NCI-H2171 (cell line): ENCODE measurements around the gene LRRK1.

Experiments
- DNase-seq: peaks from one replicate; lab custom pipeline; 2025; lab: John Stamatoyannopoulos, UW

Gene LRRK1

GRCh38 chr15:101008158-101009139 is 89.3 kb downstream of the LRRK1 start:
- peak; percentile 92 for DNase-seq

- DNase-seq = no peak
Observed at GRCh38 chr15:101009176-101009575, 90.0 kb downstream of the LRRK1 start.

GRCh38 chr15:101010781-101011180 is 91.6 kb downstream of the LRRK1 start:
- no peak for DNase-seq

GRCh38 chr15:101012326-101013200 is 93.4 kb downstream of the LRRK1 start:
- no peak for DNase-seq

- DNase-seq = no peak
Observed at GRCh38 chr15:101013201-101013550, 94.0 kb downstream of the LRRK1 start.

GRCh38 chr15:101013769-101014675 is 94.9 kb downstream of the LRRK1 start:
- peak; percentile 68 for DNase-seq

GRCh38 chr15:101014921-101015841 is 96.0 kb downstream of the LRRK1 start:
- peak; percentile 68 for DNase-seq

- no peak for DNase-seq
Observed at GRCh38 chr15:101016581-101016980, 97.4 kb downstream of the LRRK1 start.

GRCh38 chr15:101017093-101017754 is 98.1 kb downstream of the LRRK1 start:
- DNase-seq = no peak

GRCh38 chr15:101018016-101018415 is 98.9 kb downstream of the LRRK1 start:
- no peak for DNase-seq

GRCh38 chr15:101018450-101018849 is 99.3 kb downstream of the LRRK1 start:
- DNase-seq = no peak

- no peak for DNase-seq
Observed at GRCh38 chr15:101019366-101019896, 100.3 kb downstream of the LRRK1 start.

- DNase-seq = no peak
Observed at GRCh38 chr15:101020451-101020850, 101.3 kb downstream of the LRRK1 start.

GRCh38 chr15:101020945-101021344 is 101.8 kb downstream of the LRRK1 start:
- no peak for DNase-seq

- DNase-seq = no peak
Observed at GRCh38 chr15:101022306-101022705, 103.1 kb downstream of the LRRK1 start.

- DNase-seq = no peak
Observed at GRCh38 chr15:101022876-101023275, 103.7 kb downstream of the LRRK1 start.

GRCh38 chr15:101023501-101024072 is 104.4 kb downstream of the LRRK1 start:
- DNase-seq = no peak

GRCh38 chr15:101024073-101024695 is 105.0 kb downstream of the LRRK1 start:
- no peak for DNase-seq
